Activated CD8-positive, alpha-beta T cell treated with anti-CD3 and anti-CD28 coated beads, Interleukin-2, amount 10 ng/mL, durations not matched to agents 7 days and 5 days (primary cell): ENCODE measurements around the gene MSI2. TPM values are rescaled to one million over a fixed set of nuclear protein-coding genes. Genes with fewer than 3 reads are reported as not detected.
"Not testable (repeated sequence)": the region's sequence is repeated elsewhere in the genome, so short reads cannot be mapped to it uniquely, and the experiment has no call there.

Source experiments
- ATAC-seq: fragments of 150-1000 bp; cut with Tn5 transposase; one replicate; pipeline ENCODE4 v1.10.0; 2021; ENCODE audit warnings: moderate library complexity
- CTCF ChIA-PET: fragments of 350-600 bp; sonication (Branson Sonifier 250); formaldehyde crosslinking; loops from one replicate; lab custom pipeline; 2021; ENCODE audit warnings: antibody characterized with exemption; lab: Charles Lee
- POLR2A ChIA-PET: fragments of 350-600 bp; sonication (Branson Sonifier 250); formaldehyde crosslinking; loops from one replicate; lab custom pipeline; 2021; ENCODE audit warnings: antibody characterized with exemption; lab: Charles Lee
- DNase-seq: peaks from one replicate; pipeline ENCODE4 v3.0.0-alpha.2; 2020
- H3K27ac Mint-ChIP-seq: one replicate; pipeline ENCODE4 v1.8.0; 2021; ENCODE audit warnings: mild to moderate bottlenecking, mixed read lengths
- H3K27me3 Mint-ChIP-seq: one replicate; pipeline ENCODE4 v1.8.0; 2021; ENCODE audit warnings: low read depth, mixed read lengths
- H3K36me3 Mint-ChIP-seq: one replicate; pipeline ENCODE4 v1.8.0; 2021; ENCODE audit warnings: low read depth, mixed read lengths
- H3K4me1 Mint-ChIP-seq: one replicate; pipeline ENCODE4 v1.8.0; 2021; ENCODE audit warnings: low read depth, mixed read lengths
- H3K4me3 Mint-ChIP-seq: one replicate; pipeline ENCODE4 v1.8.0; 2021; ENCODE audit warnings: mild to moderate bottlenecking, mixed read lengths
- H3K9me3 Mint-ChIP-seq: one replicate; pipeline ENCODE4 v1.8.0; 2022; ENCODE audit warnings: mixed read lengths; ENCODE audit not compliant: insufficient read depth
- total RNA-seq, 2 experiments: library from RNA; stranded (reverse); gene quantifications; one replicate each; pipeline ENCODE4 v1.2.3, GENCODE V29; 2021

Gene MSI2
- total RNA-seq, 2 experiments from 2014 or later = 123 to 125 TPM

DNA sequence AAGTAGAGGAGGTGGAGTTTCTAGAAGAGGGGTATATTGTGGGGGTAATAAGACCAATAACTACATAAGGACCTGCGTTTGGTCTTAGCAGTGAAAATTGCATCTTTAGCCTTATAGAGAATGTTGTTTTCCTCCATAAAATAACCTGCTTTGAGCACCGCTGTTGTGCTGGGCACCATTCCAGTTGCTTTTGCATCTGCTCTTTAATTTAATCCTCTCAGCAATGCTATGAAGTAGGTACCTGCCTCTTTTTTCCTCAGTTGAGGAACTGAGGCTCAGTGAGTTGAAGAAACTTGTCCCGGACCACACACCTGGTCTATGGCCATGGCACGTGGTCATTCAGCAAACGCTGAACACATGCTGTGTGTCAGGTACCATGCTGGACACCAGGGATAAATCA, 238.1 kb downstream of the MSI2 start:
- POLR2A ChIA-PET = no interaction called here

GRCh38 chr17:57495771-57496170, 239.4 kb downstream of the MSI2 start:
- H3K9me3 Mint-ChIP-seq = no peaks in the 10 kb centered on the region
- ATAC-seq (no peak), DNase-seq (no peak)
- CTCF ChIA-PET = no interaction called here
- H3K4me1 Mint-ChIP-seq = peaks cover 22% of the 10 kb centered on the region
- H3K36me3 Mint-ChIP-seq = peaks cover 3% of the 10 kb centered on the region
- no peak overlapping the region for H3K4me3 Mint-ChIP-seq
- H3K27me3 Mint-ChIP-seq = no peaks in the 10 kb centered on the region
- H3K27ac Mint-ChIP-seq = no peak overlapping the region
- POLR2A ChIA-PET = no interaction called here

More for the DNA sequence above, 238.1 kb downstream of the MSI2 start:
- no peak for ATAC-seq
- Mint-ChIP-seq H3K4me3 (no peak overlapping the region), H3K36me3 (peaks cover 3% of the 10 kb centered on the region), H3K4me1 (peaks cover 20% of the 10 kb centered on the region), H3K27me3 (no peaks in the 10 kb centered on the region), H3K9me3 (no peaks in the 10 kb centered on the region), H3K27ac (no peak overlapping the region)
- DNase-seq = no peak
- CTCF ChIA-PET = no interaction called here

GRCh38 chr17:57496382-57496781, 240.1 kb downstream of the MSI2 start:
- ChIA-PET CTCF (no interaction called here), POLR2A (no interaction called here)
- Mint-ChIP-seq H3K4me1 (peaks cover 22% of the 10 kb centered on the region), H3K36me3 (peaks cover 3% of the 10 kb centered on the region), H3K4me3 (no peak overlapping the region), H3K27ac (no peak overlapping the region), H3K27me3 (no peaks in the 10 kb centered on the region), H3K9me3 (no peaks in the 10 kb centered on the region)
- ATAC-seq (no peak), DNase-seq (no peak)

- CTCF ChIA-PET = interaction anchor here (0.7 to 2.2 kb wide), 6 partner anchors 9 to 335 kb away, joined by 3 to 12 read pairs (median 3); no protein-coding TSS in a partner anchor
- no peak overlapping the region for H3K27ac Mint-ChIP-seq
- no peak for ATAC-seq
- POLR2A ChIA-PET = interaction anchor here (0.7 kb wide), 1 partner anchor 341 kb away, joined by 4 read pairs; no protein-coding TSS in a partner anchor
- no peaks in the 10 kb centered on the region for H3K36me3 Mint-ChIP-seq
- no peak for DNase-seq
- H3K9me3 Mint-ChIP-seq = no peaks in the 10 kb centered on the region
- peaks cover 14% of the 10 kb centered on the region for H3K4me1 Mint-ChIP-seq
- no peak overlapping the region for H3K4me3 Mint-ChIP-seq
- no peaks in the 10 kb centered on the region for H3K27me3 Mint-ChIP-seq
Observed at GRCh38 chr17:57498443-57498842, 242.1 kb downstream of the MSI2 start.

DNA sequence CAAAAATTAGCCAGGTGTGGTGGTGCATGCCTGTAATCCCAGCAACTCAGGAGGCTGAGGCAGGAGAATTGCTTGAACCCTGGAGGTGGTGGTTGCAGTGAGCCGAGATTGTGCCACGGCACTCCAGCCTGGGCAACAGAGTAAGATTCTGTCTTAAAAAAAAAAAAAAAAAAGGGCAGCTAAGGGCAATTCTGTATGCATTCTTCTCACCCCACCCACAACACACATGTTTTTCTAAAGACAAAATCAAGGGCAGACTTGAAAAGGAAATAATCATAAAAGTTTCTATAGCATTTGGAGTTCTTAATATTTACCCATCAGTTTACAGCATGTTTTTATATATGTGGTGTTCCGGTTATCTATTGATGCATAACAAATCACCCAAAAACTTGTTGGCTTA, 242.9 kb downstream of the MSI2 start:
- H3K27me3 Mint-ChIP-seq, H3K27ac Mint-ChIP-seq, H3K4me3 Mint-ChIP-seq, H3K9me3 Mint-ChIP-seq, H3K36me3 Mint-ChIP-seq, ATAC-seq, DNase-seq: not testable (repeated sequence)
- peaks cover 13% of the 10 kb centered on the region for H3K4me1 Mint-ChIP-seq
- POLR2A ChIA-PET = interaction anchor here (1.1 kb wide), 1 partner anchor 245 kb away, joined by 8 read pairs; no protein-coding TSS in a partner anchor
- CTCF ChIA-PET = interaction anchor here (1.0 to 1.4 kb wide), 3 partner anchors 8 to 255 kb away, joined by 3 read pairs; no protein-coding TSS in a partner anchor

DNA sequence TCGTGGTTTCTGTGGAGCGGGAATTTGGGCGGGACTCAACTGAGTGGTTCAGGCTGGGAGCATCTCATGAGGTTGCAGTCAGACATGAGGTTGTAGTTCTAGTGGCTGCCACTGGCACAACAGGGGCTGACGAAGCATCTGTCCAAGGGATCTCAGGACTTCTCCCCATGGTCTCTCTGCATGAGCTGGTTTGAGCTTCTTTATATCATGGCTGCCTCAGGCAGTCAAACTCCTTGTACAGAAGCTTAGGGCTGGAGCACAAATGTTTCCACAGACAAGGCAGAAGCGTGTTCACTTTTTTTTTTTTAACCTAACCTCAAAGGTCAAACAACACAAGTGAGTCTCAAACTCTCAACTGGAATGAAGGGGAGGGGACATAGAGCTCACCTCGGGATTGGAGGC, 243.3 kb downstream of the MSI2 start:
- H3K27me3 Mint-ChIP-seq = no peaks in the 10 kb centered on the region
- POLR2A ChIA-PET = interaction anchor here (1.1 kb wide), 1 partner anchor 245 kb away, joined by 8 read pairs; no protein-coding TSS in a partner anchor
- no peaks in the 10 kb centered on the region for H3K36me3 Mint-ChIP-seq
- no peak for ATAC-seq
- H3K4me1 Mint-ChIP-seq = peaks cover 13% of the 10 kb centered on the region
- H3K27ac Mint-ChIP-seq = no peak overlapping the region
- no peaks in the 10 kb centered on the region for H3K9me3 Mint-ChIP-seq
- CTCF ChIA-PET = interaction anchor here (1.0 kb wide), 2 partner anchors 172 to 256 kb away, joined by 3 read pairs; no protein-coding TSS in a partner anchor
- DNase-seq = no peak
- H3K4me3 Mint-ChIP-seq = no peak overlapping the region

DNA sequence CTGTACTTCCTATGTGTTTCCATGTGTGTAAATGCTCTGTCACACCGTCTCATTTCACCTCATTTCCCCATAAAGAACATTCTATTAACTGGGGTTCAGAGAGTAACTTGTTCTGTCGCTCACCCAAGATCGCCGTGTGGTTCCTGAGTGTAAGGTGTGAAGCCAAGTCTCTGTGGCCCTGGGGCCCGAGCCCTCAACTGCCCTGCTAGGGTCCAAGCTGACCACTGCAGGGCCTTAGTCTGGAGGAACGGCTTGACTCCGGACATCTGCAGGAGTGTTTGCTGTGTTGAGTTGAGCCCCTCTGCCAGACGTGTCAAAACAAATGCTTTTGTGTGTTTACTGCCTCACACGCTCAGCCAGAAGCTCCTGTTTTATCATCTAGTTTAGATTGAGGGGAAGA, 244.7 kb downstream of the MSI2 start:
- Mint-ChIP-seq H3K27me3 (no peaks in the 10 kb centered on the region), H3K4me3 (no peak overlapping the region), H3K27ac (no peak overlapping the region), H3K4me1 (peaks cover 13% of the 10 kb centered on the region), H3K9me3 (no peaks in the 10 kb centered on the region), H3K36me3 (no peaks in the 10 kb centered on the region)
- DNase-seq (no peak), ATAC-seq (no peak)
- CTCF ChIA-PET = interaction anchor here (1.1 kb wide), 1 partner anchor 15 kb away, joined by 3 read pairs; no protein-coding TSS in a partner anchor
- POLR2A ChIA-PET = no interaction called here

GRCh38 chr17:57502022-57502421, 245.7 kb downstream of the MSI2 start:
- peaks cover 13% of the 10 kb centered on the region for H3K4me1 Mint-ChIP-seq
- DNase-seq (no peak), ATAC-seq (no peak)
- no peaks in the 10 kb centered on the region for H3K27me3 Mint-ChIP-seq
- no peak overlapping the region for H3K4me3 Mint-ChIP-seq
- no peaks in the 10 kb centered on the region for H3K9me3 Mint-ChIP-seq
- no peaks in the 10 kb centered on the region for H3K36me3 Mint-ChIP-seq
- ChIA-PET CTCF (no interaction called here), POLR2A (no interaction called here)
- no peak overlapping the region for H3K27ac Mint-ChIP-seq

DNA sequence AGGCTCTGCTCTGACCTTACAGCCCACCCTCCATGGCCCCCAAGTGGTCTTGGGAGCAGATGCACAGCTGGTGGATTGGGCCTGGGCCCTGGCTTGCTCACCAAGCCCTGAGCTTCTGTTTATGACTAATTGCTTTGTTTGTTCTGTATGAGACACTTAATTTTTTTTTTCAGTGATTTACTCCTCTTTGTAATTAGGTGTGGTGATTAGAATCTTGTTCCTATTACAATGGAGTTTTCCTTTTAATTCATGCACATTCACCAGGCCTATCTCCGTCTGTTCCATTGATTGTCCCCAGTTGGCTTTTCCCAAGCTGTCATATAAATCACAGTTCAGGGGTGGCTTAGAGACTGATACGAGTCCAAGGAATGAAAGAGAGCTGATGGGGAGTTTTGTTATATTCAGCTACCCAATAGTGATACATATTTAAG, 246.5 kb downstream of the MSI2 start:
- no peak for ATAC-seq
- peaks cover 10% of the 10 kb centered on the region for H3K4me1 Mint-ChIP-seq
- H3K9me3 Mint-ChIP-seq = no peaks in the 10 kb centered on the region
- no peak for DNase-seq
- H3K27me3 Mint-ChIP-seq = no peaks in the 10 kb centered on the region
- POLR2A ChIA-PET = interaction anchor here (0.6 kb wide), 1 partner anchor 23 kb away, joined by 4 read pairs; no protein-coding TSS in a partner anchor
- no peak overlapping the region for H3K27ac Mint-ChIP-seq
- CTCF ChIA-PET = interaction anchor here (1.0 to 1.2 kb wide), 2 partner anchors 13 to 260 kb away, joined by 3 read pairs; no protein-coding TSS in a partner anchor
- no peak overlapping the region for H3K4me3 Mint-ChIP-seq
- no peaks in the 10 kb centered on the region for H3K36me3 Mint-ChIP-seq

DNA sequence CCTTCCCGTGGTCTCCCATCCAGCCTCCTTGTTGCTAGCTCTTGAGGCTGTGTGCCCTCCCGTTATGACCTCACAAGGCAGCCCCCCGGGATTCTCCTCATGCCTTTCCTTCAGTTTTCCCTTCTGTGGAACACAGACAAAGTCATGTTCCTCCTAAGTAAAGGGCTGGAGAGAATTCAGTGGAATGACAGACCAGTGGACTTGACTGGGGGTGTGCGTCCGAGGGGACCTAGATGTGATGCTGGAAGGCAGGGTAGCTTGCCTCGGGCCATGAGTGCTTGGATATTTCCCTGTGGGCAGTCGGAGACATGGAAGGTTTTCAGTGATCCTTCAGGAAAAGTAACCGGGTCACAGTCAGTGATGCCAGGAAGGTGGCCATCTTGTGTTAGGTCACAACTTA, 247.9 kb downstream of the MSI2 start:
- ATAC-seq = no peak
- CTCF ChIA-PET = interaction anchor here (1.3 kb wide), 1 partner anchor 99 kb away, joined by 4 read pairs; no protein-coding TSS in a partner anchor
- Mint-ChIP-seq H3K27me3 (no peaks in the 10 kb centered on the region), H3K4me3 (no peak overlapping the region), H3K9me3 (no peaks in the 10 kb centered on the region), H3K36me3 (peaks cover 2% of the 10 kb centered on the region), H3K27ac (no peak overlapping the region), H3K4me1 (peaks cover 5% of the 10 kb centered on the region)
- POLR2A ChIA-PET = no interaction called here
- no peak for DNase-seq

- H3K27me3 Mint-ChIP-seq = no peaks in the 10 kb centered on the region
- no peaks in the 10 kb centered on the region for H3K9me3 Mint-ChIP-seq
- peaks cover 10% of the 10 kb centered on the region for H3K36me3 Mint-ChIP-seq
- H3K27ac Mint-ChIP-seq = no peak overlapping the region
- ChIA-PET CTCF (interaction anchor here (1.0 to 1.5 kb wide), 2 partner anchors 8 to 79 kb away, joined by 3 read pairs; no protein-coding TSS in a partner anchor), POLR2A (no interaction called here)
- ATAC-seq (no peak), DNase-seq (no peak)
- no peaks in the 10 kb centered on the region for H3K4me1 Mint-ChIP-seq
- H3K4me3 Mint-ChIP-seq = no peak overlapping the region
Observed at GRCh38 chr17:57505841-57506773, 249.8 kb downstream of the MSI2 start.

GRCh38 chr17:57506774-57507127, 250.4 kb downstream of the MSI2 start:
- no peak overlapping the region for H3K27ac Mint-ChIP-seq
- H3K27me3 Mint-ChIP-seq = no peaks in the 10 kb centered on the region
- H3K4me1 Mint-ChIP-seq = no peaks in the 10 kb centered on the region
- no peak for ATAC-seq
- DNase-seq = no peak
- H3K36me3 Mint-ChIP-seq = peaks cover 11% of the 10 kb centered on the region
- H3K4me3 Mint-ChIP-seq = no peak overlapping the region
- ChIA-PET CTCF (interaction anchor here (1.5 kb wide), 1 partner anchor 8 kb away, joined by 3 read pairs; no protein-coding TSS in a partner anchor), POLR2A (no interaction called here)
- H3K9me3 Mint-ChIP-seq = no peaks in the 10 kb centered on the region
